PFSK-1 (cell line): Measurements from ENCODE around the gene SEMA3E.

Experiments
- FOXP2 ChIP-seq: optimal IDR thresholded peaks from 2 replicates; pipeline ENCODE3; 2011; ENCODE audit warnings: borderline replicate concordance, control low read depth, inconsistent platforms; ENCODE audit not compliant: insufficient read depth; ENCODE audit errors: extremely low read length, extremely low read depth
- POLR2AphosphoS5 ChIP-seq: IDR thresholded peaks from 2 replicates; pipeline ENCODE4 v1.6.1; 2012; ENCODE audit warnings: low read depth, mild to moderate bottlenecking, control low read depth, low read length, moderate library complexity
- SIN3A ChIP-seq: IDR thresholded peaks from 2 replicates; pipeline ENCODE4 v1.6.1; 2012; ENCODE audit warnings: mild to moderate bottlenecking, low read length, moderate library complexity, borderline replicate concordance; ENCODE audit not compliant: insufficient read depth
- TAF1 ChIP-seq: IDR thresholded peaks from 2 replicates; pipeline ENCODE4 v1.6.1; 2012; ENCODE audit warnings: low read length, control low read depth, borderline replicate concordance; ENCODE audit not compliant: insufficient read depth

DNA sequence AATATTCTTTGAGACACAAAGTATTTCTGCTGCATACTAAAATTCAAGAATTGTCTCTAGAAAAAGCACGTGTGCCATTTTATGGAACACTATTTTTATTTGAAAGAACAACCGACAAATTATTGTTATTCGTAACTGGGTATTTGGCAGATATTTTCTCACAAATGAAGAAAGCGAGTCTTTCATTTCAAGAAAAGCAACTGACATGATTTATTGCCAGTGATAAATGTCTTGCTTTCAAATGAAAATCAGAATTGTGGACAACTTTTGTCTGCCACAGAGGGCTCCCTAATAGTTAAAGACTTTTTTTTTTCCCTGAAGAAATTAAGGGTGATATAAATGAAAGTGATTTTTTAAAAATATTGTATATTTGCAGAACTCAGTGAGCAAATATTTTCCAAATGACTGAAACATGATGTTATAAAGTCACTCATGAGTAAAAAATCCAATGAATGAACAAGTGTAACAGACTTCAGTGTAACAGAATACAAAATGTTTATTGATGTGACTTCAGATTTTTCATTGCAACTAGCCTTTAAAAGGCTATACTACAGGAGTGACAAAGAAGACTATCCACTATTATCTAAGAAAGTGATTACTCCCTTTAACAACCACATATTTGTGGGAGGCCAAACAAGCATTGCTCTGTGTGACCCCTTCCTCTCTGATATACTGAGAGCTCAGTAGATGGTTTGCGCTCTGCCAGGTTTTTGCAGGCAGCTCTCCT, 49.0 kb upstream of the SEMA3E start:
- TF ChIP-seq POLR2AphosphoS5 (no peak), TAF1 (no peak), SIN3A (no peak), FOXP2 (no peak)
